Activated CD4-positive, CD25-positive, alpha-beta regulatory T cell treated with anti-CD3 and anti-CD28 coated beads, Interleukin-2, amount 50 U/mL, for 72 hours (primary cell): ENCODE data around the gene EDA2R.

Experiments
- DNase-seq: peaks from one replicate; pipeline ENCODE4 v3.0.0; 2021

The EDA2R gene, protein sequence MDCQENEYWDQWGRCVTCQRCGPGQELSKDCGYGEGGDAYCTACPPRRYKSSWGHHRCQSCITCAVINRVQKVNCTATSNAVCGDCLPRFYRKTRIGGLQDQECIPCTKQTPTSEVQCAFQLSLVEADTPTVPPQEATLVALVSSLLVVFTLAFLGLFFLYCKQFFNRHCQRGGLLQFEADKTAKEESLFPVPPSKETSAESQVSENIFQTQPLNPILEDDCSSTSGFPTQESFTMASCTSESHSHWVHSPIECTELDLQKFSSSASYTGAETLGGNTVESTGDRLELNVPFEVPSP

DNA sequence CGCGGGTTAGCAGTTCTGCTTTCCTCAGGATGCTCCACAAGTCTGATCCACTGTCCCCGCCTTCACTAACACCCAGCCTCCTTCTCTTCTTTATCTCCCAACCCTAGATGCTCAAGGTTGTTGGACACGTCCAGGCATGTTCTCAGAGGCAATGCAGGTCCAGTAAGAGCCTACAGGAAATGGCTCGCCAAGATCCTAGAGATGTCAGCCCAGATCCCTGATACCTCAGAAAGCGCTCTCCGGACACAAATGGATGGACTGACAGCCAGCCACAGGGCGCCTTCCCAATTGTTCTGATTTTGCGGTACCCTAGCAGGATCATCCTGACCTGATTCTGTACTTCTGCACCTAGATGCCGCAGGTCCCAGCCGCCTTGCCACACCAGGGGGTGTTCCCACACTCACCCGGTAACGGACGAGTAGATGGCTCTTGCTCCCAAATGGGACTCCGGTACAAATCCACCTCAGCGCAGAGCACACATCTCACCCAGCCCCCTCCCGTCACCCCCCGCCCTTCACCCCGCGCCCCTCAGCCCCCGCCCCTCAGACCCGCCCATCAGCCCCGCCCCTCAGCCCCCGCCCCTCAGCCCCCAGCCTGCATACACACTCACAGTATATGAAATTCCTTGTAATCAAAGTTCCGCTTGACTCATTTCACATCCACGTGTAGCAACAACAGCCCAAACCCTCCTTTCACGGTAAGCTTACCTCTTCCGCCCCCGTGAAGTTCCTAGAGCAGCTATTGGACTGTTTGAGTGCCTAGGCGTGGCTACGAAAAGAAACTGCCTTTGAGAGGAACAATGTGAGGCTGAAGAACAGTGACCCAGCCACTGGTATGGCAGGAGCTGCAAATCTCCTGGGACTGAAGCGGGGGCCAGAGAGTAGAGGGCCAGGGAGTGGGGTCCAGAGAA is at the start of gene EDA2R:
EDA2R (minus strand) TSS at position 488 of the 910 bp plus-strand sequence. CDS start 23,058 bp downstream, outside the sequence.
- DNase-seq: no peak

DNA sequence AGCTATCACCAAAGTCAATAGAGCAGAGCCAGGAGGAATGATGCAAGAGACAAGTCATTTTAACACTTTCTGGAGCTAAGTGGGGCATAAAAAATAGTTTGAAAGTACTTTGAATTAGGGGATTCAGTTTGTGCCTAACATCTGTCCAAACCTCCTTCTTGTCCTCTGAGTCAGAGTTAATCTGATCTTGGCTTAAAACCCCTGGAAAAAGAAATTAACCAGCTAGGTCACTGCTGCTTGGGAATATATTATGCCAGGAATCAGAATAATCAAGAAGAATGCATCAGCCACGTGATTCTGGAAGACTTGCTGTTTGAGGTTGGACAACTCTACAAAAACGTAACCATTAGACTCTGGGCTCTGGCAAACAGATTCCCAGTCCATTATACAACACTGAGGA is 45.3 kb upstream of the EDA2R start:
- no peak for DNase-seq

DNA sequence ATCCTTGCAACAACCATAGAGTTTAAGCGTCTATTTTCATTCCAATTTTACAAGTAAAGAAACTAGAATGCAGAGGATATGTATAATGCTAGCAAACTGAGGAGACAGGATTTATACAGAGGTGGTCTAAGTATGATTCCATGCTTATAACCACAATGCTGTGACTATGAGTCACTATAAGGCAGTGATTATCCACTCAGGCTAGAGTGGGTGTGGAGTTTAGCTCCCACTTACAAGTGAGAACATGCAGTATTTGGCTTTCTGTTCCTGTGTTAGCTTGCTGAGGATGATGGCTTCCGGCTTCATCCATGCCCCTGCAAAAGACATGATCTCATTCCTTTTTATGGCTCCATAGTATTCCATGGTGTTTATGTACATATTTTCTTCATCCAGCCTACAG is 41.6 kb upstream of the EDA2R start:
- no peak for DNase-seq

DNA sequence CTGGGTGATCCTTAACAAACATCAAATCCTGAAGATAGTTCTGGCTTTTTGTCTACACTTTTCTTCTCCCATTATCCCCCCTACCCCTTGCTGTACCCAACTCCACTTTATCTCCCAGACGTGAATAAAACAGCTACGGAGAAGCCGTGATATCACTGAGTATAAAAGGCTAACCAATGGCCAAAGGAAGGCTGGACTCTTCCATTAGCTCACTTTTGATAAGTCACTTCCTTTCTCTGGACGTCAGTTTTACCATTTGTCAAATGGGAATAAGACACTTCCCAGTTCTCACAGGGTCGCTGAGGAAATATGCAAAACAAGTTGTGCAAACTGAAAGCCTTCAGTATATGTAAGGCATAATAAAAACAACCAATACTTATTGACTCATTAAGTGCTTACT is 38.6 kb upstream of the EDA2R start:
- no peak for DNase-seq

DNA sequence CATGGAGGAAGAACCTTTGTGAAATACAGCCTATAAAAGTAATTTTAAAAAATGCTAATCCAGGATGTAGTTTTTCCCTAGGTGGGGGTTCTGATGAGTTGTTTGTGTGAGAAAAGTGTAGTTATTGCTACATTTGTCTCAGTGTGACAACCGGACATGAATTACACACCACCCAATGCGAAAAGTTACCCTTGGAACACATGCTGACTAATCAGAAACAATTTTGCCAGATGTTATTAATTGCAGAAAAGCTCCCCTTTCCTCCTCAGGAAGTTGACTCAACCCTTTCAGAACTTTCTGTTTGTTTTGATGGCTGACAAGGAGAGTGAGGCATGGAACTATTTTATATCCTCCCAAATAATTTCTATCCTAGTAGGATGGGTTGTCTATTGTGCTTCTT is 38.1 kb upstream of the EDA2R start:
- DNase-seq: no peak

DNA sequence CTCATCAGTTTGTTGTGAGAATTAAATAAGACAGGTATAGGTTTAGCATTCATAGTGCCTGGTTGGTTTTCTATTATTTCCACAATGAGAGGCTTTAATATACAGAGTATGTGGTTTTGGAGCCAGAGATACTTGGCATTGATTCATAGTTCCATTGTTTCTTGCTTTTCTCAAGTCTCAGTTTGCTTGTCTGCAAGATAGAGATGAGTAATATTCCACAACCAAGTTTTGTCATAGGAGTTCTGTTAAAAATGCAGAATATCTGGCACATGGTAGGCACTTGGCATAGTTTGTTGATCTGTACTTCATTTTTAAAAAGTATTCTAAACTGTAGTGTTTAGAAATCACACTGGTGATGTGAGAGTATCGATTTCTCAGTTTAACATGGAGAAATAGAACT is 37.5 kb upstream of the EDA2R start:
- no peak for DNase-seq

DNA sequence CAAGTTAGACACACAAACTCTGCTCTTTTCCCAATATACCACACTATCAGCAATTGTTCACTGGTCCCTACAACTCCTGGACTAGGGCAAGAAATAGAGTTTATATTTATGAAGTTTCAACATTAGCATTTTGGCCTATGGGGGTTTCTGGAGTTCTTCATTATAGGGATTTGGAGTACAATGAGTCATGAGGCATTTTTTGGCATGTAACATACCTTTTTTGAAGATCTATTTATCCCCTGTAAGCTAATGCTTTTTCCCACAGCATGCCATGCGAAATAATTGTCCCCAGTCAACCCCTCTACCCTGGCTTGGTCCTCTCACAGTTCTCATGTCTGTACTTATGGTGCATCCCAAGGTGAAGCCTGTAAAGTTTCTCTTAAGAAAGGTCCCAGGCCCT is 36.7 kb upstream of the EDA2R start:
- DNase-seq: no peak

DNA sequence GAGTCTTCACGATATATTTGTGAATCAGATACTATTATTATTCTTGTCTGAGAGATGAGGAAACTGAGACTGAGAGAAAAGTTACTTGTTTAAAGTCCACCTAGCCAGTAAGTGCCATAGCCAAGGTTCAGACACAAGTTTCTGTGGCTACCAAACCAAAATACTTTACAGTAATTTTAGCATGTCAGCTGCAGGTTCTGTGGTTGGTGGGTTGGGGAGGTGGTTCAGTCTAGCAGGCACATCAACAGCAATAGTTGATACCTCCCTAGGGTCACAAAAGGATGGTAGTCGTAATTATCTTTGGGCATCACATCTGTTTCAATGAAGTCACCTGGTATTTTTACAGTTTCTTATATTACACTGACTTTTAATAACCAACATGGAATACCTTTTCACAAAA is 35.6 kb upstream of the EDA2R start:
- DNase-seq: no peak

DNA sequence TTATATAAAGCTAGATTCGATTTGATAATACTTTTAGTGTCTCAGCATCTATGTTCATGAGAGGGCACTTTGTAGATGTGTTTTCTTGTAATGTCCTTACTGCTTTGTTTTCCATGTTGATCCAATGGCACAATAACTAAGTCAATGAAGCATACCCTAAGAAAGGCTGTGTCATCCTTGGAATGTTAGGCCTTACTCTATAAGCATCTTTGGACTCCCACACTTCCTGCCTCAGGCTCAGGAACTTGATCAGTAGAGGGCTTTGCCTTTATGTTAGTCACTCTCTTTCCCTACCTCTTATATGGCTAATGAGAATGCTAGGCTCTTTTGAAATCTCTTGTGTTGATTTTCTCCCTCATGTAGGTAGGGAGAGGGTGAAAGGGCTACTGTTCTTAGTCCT is 33.2 kb upstream of the EDA2R start:
- no peak for DNase-seq

DNA sequence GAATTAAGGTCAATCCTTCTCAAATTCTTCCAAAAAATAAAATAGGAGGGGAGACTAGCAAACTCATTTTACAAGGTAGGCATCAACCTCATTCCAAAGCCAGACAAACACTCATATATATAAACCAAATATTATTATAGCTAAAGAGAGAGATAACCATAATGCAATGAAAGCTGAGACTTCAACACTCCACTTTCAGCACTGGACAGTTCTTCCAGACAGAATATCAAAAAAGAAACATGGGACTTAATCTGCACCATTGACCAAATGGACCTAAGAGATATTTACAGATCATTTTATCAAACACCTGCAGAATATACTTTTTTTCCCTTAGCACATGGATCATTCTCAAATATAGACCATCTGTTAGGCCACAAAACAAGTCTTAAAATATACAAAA is 15.5 kb upstream of the EDA2R start:
- DNase-seq: no peak

DNA sequence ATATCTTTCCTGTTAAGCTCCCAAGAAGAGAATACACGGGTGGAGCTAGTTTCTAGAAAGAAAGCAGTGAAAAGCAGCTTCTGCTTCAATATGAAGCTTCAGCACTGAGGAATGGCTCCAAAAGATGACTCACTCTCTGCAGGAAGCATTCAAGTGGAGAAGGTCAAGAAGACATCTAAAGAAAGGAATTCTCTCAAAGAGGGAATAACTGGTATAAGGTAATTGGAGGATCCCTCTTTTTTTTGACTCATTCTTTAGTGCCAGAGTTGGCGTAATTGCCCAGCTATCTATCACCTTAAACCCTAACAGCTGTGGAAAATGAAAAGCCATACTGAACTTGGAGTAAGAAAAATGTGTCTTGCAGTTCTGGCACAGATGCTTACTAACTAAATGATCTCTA is 3.5 kb downstream of the EDA2R start:
- no peak for DNase-seq

DNA sequence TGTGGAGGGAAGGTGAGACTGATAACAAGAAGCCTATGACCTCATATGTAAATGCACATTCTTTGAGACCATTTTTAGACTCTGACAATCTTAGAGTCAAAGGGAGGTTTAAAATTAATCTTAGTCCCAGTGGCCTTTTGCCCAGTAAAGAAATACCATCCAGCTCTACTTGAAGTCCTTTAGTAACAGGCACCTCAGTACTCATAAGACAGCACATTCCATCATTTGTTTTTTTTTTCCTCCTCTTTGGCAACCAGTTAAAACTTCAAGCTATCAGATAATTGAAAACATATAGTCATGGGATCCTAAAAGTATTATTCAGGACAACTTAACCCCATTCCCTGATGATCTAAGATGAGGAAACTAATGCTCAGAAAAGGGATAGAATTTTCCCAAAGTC is 4.6 kb downstream of the EDA2R start:
- DNase-seq: no peak

DNA sequence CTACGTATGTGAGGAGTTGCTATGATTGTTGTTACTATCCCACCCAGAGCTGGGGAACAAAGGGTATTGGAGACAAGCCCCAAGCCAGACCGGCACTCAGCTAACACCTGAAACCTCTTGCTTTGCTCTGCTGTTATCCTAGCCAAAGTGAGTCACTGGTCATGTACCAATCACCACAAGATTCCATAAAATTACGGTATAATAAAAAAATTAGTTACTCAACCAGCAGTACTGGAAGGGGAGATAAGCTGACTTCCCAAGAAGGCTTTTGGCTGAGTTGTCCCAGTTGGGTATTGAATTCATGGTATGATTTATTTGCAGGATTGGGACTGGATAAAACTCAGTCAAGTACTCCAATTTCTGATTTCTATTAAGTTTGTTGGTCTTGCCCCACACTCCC is 5.3 kb downstream of the EDA2R start:
- no peak for DNase-seq

DNA sequence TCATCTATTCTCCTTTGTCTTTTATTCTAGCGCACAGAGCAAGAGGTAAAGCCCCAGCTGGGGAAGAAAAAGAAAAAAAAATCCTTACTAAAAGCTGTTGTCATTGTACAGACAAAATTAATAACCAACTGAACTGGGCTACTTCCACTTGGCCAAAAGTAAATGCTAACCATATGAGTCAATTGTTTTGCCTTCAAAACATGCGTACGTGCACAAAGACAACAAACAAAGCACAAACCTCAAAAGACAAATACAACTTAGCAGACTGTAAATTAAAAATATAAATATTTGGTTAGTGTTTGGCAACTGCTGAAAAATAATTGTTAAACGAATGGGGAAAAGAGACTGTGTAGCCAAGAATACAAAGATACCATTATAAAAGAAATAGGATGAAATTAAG is 5.9 kb downstream of the EDA2R start:
- DNase-seq: no peak

DNA sequence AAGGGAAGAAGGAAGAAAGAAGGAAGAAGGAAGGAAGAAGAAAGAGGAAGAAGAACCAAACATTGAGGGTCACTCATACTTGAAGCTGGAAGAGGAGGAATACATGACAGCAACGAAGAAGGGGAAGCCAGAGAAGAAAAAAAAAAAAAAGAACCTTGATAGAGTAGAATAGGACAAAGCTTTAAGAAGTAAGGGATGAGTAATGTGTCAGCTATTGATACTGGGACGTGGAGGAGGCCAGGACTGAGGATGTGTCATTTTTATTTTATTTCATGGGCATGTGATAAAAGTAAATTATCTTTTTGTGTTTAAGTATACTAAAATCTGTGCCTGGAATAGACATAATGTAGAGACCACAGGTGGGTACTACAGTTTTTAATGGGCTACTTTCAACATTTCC is 6.4 kb downstream of the EDA2R start:
- DNase-seq: no peak

DNA sequence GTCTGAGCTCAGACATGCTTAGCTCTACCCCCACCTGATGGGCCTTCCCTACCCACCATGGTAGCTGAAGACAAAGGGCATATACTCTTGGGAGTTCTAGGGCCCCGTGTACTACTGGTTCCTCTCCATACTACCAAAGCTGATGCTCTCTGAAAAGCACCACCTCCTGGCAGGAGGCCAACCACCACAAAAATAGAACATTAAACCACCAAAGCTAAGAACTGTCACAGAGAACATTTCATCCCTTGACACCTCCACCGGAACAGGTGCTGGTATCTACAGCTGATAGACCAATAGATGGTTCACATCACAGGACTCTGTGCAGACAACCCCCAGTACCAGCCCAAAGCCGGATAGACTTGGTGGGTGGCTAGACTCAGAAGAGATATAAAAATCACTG is 13.4 kb downstream of the EDA2R start:
- no peak for DNase-seq

DNA sequence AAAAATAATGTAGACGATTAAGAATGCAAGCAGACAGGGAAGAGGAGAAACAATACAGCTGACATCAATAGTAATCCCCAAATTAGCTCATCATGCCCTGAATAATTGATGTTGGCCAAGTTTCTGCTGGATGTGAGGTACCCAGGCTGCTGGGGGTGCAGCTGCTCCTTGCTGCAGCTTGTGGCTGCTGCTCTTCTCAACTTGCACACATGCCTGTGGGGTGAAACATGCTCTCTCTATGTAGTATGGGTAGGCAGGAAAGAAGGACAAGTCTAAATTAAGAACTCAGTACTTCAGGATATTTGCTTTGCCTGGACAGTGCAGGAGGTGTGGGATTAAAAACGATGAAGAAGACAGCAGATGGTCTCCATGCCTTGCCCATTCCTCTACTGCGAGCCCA is 16.7 kb downstream of the EDA2R start:
- DNase-seq: no peak

DNA sequence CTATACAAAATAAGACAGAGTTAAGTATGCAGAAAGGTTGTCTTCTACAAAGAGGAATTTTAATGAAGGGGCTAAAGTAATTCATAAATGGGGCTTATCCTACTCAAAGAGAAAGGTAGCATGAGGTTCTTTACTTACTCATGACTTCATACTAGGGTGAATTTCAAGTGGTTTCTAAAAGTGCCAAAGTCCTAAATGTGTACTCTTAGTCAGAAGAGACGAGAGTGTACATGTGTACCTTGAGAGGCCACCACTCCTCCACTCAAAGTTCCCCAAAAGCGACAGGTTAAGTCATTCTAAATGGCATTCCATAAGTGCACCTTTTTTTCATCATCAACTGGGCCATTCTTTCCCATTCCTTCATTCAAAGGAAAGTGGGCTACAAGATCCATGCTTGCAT is 21.9 kb downstream of the EDA2R start:
- DNase-seq: no peak

DNA sequence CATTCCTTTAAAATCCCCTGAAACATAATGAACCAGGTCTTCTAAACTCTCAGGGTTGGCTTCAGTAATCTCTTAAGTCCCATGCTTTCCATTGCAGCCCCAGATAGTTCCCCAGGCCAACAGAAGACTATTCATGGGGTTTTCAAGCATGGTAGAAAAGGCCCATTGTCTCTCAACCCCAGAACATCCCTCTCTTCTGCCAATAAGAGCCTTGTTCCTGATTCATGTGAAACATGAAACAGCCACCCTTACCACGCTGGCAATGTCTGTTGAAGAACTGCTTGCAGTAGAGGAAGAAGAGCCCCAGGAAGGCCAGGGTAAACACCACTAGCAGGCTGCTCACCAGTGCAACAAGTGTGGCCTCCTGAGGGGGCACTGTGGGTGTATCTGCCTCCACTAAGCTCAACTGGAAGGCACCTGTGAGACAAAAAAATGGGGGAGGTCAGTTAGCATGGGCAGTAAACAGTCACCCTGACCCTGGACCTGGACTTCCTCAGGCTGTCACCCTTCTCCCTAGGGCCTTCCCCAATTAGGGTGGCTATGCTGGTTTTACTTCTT is 36.4 kb downstream of the EDA2R start:
- no peak for DNase-seq

DNA sequence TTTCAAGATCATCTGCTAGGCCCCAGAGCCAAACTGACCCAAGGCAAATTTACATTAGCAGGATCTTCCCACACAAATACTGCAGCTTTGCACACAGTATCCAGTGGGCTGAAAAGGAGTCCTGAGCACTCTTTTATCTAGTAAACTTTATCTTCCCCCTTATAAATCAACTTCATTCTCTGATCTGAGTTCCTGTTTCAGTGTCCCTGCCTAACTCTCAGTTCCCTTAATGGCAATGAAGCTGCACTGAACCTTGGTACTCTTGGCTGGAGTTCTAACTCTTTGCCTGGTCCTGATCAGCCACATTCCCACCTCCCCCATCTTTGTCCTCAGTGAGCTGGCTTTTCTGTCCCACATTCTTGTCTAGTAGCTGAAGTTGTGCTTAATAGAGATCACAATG is 37.4 kb downstream of the EDA2R start:
- DNase-seq: no peak

DNA sequence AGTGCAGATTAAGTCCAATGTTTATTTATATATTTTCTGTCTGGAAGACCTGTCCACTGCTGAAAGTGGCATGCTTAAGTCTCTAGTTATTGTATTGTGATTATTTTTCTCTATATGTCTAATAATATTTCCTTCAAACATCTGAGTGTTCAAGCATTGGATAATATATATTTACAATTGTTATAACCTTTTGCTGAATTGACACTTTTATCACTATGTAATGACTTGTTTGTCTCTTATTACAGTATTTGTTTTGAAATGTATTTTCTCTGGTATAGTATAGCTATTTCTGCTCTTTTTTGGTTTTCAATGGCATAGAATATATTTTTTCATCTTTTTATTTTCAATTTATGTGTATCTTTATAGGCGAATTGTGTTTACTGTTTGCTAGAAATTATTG is 59.7 kb downstream of the EDA2R start:
- DNase-seq: no peak

DNA sequence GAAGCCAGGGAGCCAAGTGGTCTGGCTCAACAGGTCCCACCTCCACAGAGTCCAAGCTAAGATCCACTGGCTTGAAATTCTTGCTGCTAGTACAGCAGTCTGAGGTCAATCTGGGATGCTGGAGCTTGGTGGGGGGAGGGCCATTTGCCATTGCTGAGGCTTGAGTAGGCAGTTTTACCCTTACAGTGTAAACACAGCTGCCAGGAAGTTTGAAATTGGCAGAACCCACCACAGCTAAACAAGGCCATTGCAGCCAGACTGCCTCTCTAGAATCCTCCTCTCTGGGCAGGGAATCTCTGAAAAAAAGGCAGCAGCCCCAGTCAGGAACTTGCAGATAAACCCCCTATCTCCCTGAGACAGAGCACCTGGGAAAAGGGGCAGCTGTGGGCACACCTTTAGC is 84.9 kb downstream of the EDA2R start:
- no peak for DNase-seq

DNA sequence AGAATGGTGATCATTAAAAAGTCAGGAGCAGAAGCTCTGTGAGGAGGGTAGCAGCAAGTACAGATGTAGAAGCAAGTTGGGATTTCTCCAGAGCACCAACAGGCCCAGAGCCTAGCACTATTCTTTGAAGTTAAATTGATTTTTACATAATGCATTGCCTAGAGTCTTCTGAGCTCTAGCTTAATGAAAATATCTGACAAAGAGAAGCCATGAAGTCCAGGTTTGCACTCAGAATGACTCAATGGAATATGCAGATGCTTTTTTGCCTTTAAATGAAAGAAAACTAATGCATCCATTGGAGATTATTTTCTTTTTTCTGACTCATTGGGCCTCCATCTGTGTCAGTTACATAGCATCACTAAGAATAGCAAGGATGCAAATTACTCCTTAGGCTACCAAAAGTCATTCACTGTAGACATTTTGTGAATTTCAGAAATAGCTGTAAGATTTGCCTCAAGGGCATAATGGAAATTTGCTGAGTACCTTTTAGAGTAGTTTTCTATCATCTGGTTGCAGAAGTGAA is 91.0 kb downstream of the EDA2R start:
- DNase-seq: no peak
